HCT116 (cell line): ENCODE data around the gene NAXE. TPM values are rescaled to one million over a fixed set of nuclear protein-coding genes. Genes with fewer than 3 reads are reported as not detected.

ENCODE experiments used
- ATAC-seq: fragments of 200-7000 bp; cut with Tn5 transposase; 2 replicates; pipeline ENCODE4 v1.9.1; 2020; ENCODE audit warnings: mild to moderate bottlenecking, moderate library complexity
- BruUV-seq: library from RNA; stranded (reverse); fragments of 400-500 nt; replicated peaks from 2 replicates; lab custom pipeline; 2021; lab: Mats Ljungman, UMichigan
- CTCF ChIA-PET: fragments of 300-600 bp; sonication (Branson Sonifier 250); formaldehyde crosslinking; loops from one replicate; lab custom pipeline; 2021; ENCODE audit warnings: antibody characterized with exemption; lab: Charles Lee
- POLR2A ChIA-PET: fragments of 300-600, 350-600 bp; sonication (Branson Sonifier 250); formaldehyde crosslinking; loops from one replicate; lab custom pipeline; 2021; ENCODE audit warnings: antibody characterized with exemption; lab: Charles Lee
- RAD21 ChIA-PET, 2 experiments: fragments of 300-600 bp; sonication (Branson Sonifier 250); formaldehyde crosslinking; loops; one replicate each; lab custom pipeline; 2023; ENCODE audit warnings: low total read pairs in 2 of 2; ENCODE audit not compliant: uncharacterized antibody in 2 of 2, unreplicated experiment in 2 of 2, low non-redundant PET in 1 of 2; lab: Charles Lee
- DNase-seq: peaks from one replicate; pipeline ENCODE4 v3.0.0-alpha.2; 2010; ENCODE audit warnings: low read depth, low spot score
- H2AFZ ChIP-seq: fragments of 200-600 bp; shearing (Covaris generic), sonication (generic); 2 replicates; pipeline ENCODE4 v1.6.1; 2017; ENCODE audit warnings: low read depth, mixed run types, mixed read lengths, antibody characterized with exemption, low read length; ENCODE audit not compliant: poor library complexity, severe bottlenecking
- H3K27ac ChIP-seq: 2 replicates; pipeline ENCODE4 v1.5.1; 2012; ENCODE audit warnings: low read depth, low read length
- H3K27me3 ChIP-seq: fragments of 200-600 bp; sonication (generic); 2 replicates; pipeline ENCODE4 v1.6.1; 2016; ENCODE audit warnings: mixed run types, low read length, mixed read lengths; ENCODE audit not compliant: insufficient read depth
- H3K36me3 ChIP-seq, 2 experiments: fragments of 200-500 bp in 1 of 2; fragments of 200-600 bp in 1 of 2; sonication (Bioruptor generic) in 1 of 2; sonication (generic) in 1 of 2; 2 replicates each; pipeline versions ENCODE4 v1.5.1 to v1.6.1; 2014 to 2016; ENCODE audit warnings: low read length in 2 of 2, inconsistent platforms in 1 of 2, mixed read lengths in 1 of 2, mixed run types in 1 of 2; ENCODE audit not compliant: insufficient read depth in 2 of 2, control insufficient read depth in 1 of 2
- H3K4me1 ChIP-seq, 2 experiments: fragments of 200-600 bp in 1 of 2; sonication (generic) in 1 of 2; 2 replicates each; pipeline versions ENCODE4 v1.5.1 to v1.6.1; 2012 to 2017; ENCODE audit warnings: low read length in 2 of 2, inconsistent platforms in 1 of 2, mild to moderate bottlenecking in 1 of 2, mixed read lengths in 1 of 2, mixed run types in 1 of 2, moderate library complexity in 1 of 2; ENCODE audit not compliant: insufficient read depth in 2 of 2, control insufficient read depth in 1 of 2
- H3K4me2 ChIP-seq: fragments of 200-600 bp; sonication (generic); 2 replicates; pipeline ENCODE4 v1.6.1; 2017; ENCODE audit warnings: mixed run types, low read length, mixed read lengths
- H3K4me3 ChIP-seq, 2 experiments: fragments of 200-600 bp in 1 of 2; sonication (generic) in 1 of 2; replicated peaks in 1 of 2; 2 replicates each; pipeline ENCODE4 v1.5.1; 2011 to 2016; ENCODE audit warnings: low read length in 2 of 2, control low read depth in 1 of 2, low read depth in 1 of 2, mild to moderate bottlenecking in 1 of 2, mixed read lengths in 1 of 2, mixed run types in 1 of 2
- H3K79me2 ChIP-seq: fragments of 200-600 bp; sonication (generic); 2 replicates; pipeline ENCODE4 v1.6.1; 2017; ENCODE audit warnings: mild to moderate bottlenecking, mixed run types, low read length, moderate library complexity, mixed read lengths; ENCODE audit not compliant: insufficient read depth
- H3K9ac ChIP-seq: fragments of 200-600 bp; sonication (generic); 2 replicates; pipeline ENCODE4 v1.6.1; 2016; ENCODE audit warnings: low read length, mixed read lengths
- H3K9me2 ChIP-seq: fragments of 200-600 bp; sonication (generic), shearing (Covaris generic); 2 replicates; pipeline ENCODE4 v1.6.1; 2017; ENCODE audit warnings: mixed run types, mild to moderate bottlenecking, moderate library complexity; ENCODE audit not compliant: insufficient read depth
- H3K9me3 ChIP-seq, 2 experiments: fragments of 200-500 bp in 1 of 2; fragments of 200-600 bp in 1 of 2; sonication (Bioruptor generic) in 1 of 2; sonication (generic) in 1 of 2; 2 replicates each; pipeline ENCODE4 v1.6.1; 2014 to 2017; ENCODE audit warnings: low read length in 2 of 2, mixed read lengths in 2 of 2, inconsistent platforms in 1 of 2, low read depth in 1 of 2, mild to moderate bottlenecking in 1 of 2, mixed run types in 1 of 2, moderate library complexity in 1 of 2; ENCODE audit not compliant: control insufficient read depth in 1 of 2, insufficient read depth in 1 of 2
- H4K20me1 ChIP-seq: fragments of 200-600 bp; sonication (generic), shearing (Covaris generic); 2 replicates; pipeline ENCODE4 v1.6.1; 2017; ENCODE audit warnings: mixed run types, mild to moderate bottlenecking, moderate library complexity; ENCODE audit not compliant: insufficient read depth
- CBX3 ChIP-seq: IDR thresholded peaks from 2 replicates; pipeline ENCODE4 v1.6.1; 2012; ENCODE audit warnings: low read depth
- EZH2phosphoT487 ChIP-seq: fragments of 200-600 bp; IDR thresholded peaks from 2 replicates; pipeline ENCODE4 v1.6.1; 2018; ENCODE audit warnings: antibody characterized with exemption, borderline replicate concordance
- FOSL1 ChIP-seq: IDR thresholded peaks from 2 replicates; pipeline ENCODE4 v1.6.1; 2012; ENCODE audit warnings: low read depth
- JUND ChIP-seq: IDR thresholded peaks from 2 replicates; pipeline ENCODE4 v1.6.1; 2012
- MAX ChIP-seq: IDR thresholded peaks from 2 replicates; pipeline ENCODE4 v1.6.1; 2012
- POLR2AphosphoS5 ChIP-seq: IDR thresholded peaks from 2 replicates; pipeline ENCODE4 v1.6.1; 2011; ENCODE audit warnings: mild to moderate bottlenecking, low read depth, low read length, moderate library complexity
- SIN3A ChIP-seq: IDR thresholded peaks from 2 replicates; pipeline ENCODE4 v1.6.1; 2012; ENCODE audit warnings: low read depth
- SP1 ChIP-seq: IDR thresholded peaks from 2 replicates; pipeline ENCODE4 v1.6.1; 2012; ENCODE audit warnings: low read depth
- ZFX ChIP-seq: fragments of 450-650 bp; IDR thresholded peaks from 2 replicates; pipeline ENCODE4 v1.6.1; 2017
- intact Hi-C: fragments of 100-400 bp; cut with micrococcal nuclease; formaldehyde crosslinking; loops from 2 replicates; pipeline ENCODE4 v1.10.0; 2022
- total RNA-seq: library from RNA; stranded (reverse); gene quantifications from one replicate; pipeline ENCODE4 v1.2.1, GENCODE V29; 2021; ENCODE audit not compliant: unreplicated experiment
- TF ChIP-seq, protein P1 (sequence below), 3 experiments: fragments of 200-600 bp in 1 of 3; sonication (generic) in 1 of 3; IDR thresholded peaks in 2 of 3; conservative IDR thresholded peaks in 1 of 3; 2 replicates each; pipeline ENCODE4 v1.5.1; 2012 to 2017; ENCODE audit warnings: low read depth in 2 of 3, low read length in 2 of 3, antibody characterized with exemption in 1 of 3, borderline replicate concordance in 1 of 3, control low read depth in 1 of 3, mild to moderate bottlenecking in 1 of 3, mixed read lengths in 1 of 3, mixed run types in 1 of 3, moderate library complexity in 1 of 3; ENCODE audit not compliant: insufficient read depth in 1 of 3

The NAXE gene
- total RNA-seq, 1 experiment from 2014 or later: 139 TPM

- Histone ChIP-seq H2AFZ (no peak overlapping the region), H3K4me2 (no peak overlapping the region), H3K27ac (no peak overlapping the region), H3K4me3 (no peak overlapping the region), H3K9me3 (no peaks in the 10 kb centered on the region), H3K36me3 (peaks cover 8 to 13% of the 10 kb centered on the region in 2 experiments; a peak in 3 of 4 replicates), H3K4me1 (no peaks in the 10 kb centered on the region), H3K9ac (no peak overlapping the region), H3K79me2 (no peaks in the 10 kb centered on the region), H3K27me3 (no peaks in the 10 kb centered on the region), H3K9me2 (no peaks in the 10 kb centered on the region), H4K20me1 (no peaks in the 10 kb centered on the region)
- DNase-seq (no peak), ATAC-seq (no peak)
- POLR2A ChIA-PET: no interaction called here
- TF ChIP-seq ZFX (no peak), MAX (no peak), SP1 (no peak), POLR2AphosphoS5 (no peak), EZH2phosphoT487 (no peak)
- TF ChIP-seq, protein P1, sequence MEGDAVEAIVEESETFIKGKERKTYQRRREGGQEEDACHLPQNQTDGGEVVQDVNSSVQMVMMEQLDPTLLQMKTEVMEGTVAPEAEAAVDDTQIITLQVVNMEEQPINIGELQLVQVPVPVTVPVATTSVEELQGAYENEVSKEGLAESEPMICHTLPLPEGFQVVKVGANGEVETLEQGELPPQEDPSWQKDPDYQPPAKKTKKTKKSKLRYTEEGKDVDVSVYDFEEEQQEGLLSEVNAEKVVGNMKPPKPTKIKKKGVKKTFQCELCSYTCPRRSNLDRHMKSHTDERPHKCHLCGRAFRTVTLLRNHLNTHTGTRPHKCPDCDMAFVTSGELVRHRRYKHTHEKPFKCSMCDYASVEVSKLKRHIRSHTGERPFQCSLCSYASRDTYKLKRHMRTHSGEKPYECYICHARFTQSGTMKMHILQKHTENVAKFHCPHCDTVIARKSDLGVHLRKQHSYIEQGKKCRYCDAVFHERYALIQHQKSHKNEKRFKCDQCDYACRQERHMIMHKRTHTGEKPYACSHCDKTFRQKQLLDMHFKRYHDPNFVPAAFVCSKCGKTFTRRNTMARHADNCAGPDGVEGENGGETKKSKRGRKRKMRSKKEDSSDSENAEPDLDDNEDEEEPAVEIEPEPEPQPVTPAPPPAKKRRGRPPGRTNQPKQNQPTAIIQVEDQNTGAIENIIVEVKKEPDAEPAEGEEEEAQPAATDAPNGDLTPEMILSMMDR (IDR thresholded peaks at IDR 0.05 in 2 of 3, conservative IDR thresholded peaks at IDR 0.05 in 1 of 3; ENCODE audit: borderline replicate concordance in 1 of 3, insufficient read depth in 1 of 3, low read depth in 2 of 3, low read length in 2 of 3): no peak
- BruUV-seq: no TSS peak
- intact Hi-C loops: no loop called here
- RAD21 ChIA-PET: no interaction called here
- CTCF ChIA-PET: no interaction called here
Measured at GRCh38 chr1:156544592-156545102, 46.9 kb upstream of the NAXE start.

DNA sequence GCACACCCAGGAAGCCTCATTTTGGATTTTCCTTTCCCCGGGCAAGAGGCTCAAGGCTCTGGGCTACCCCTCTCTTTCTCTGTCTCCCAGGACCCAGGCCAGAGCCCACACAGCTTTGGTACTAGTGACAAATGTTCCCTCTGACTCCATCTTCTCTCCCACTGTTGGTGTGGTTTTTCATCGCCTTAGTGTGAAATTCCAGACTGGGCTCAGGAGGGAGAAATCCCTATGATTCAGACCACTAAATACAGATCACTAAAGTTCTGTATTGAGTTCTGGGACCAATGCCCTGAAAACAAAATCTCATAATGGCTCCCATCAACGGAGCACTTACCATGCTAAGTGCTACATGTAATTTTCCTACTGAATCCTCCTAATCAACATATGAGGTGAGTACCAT, 45.3 kb upstream of the NAXE start:
- TF ChIP-seq POLR2AphosphoS5 (no peak), FOSL1 (no peak), SP1 (no peak), MAX (no peak), SIN3A (no peak), CBX3 (no peak), JUND (no peak)
- TF ChIP-seq, protein P1 (IDR thresholded peaks at IDR 0.05 in 2 of 3, conservative IDR thresholded peaks at IDR 0.05 in 1 of 3; ENCODE audit: borderline replicate concordance in 1 of 3, insufficient read depth in 1 of 3, low read depth in 2 of 3, low read length in 2 of 3): no peak
- ChIA-PET RAD21 (no interaction called here), CTCF (no interaction called here), POLR2A (no interaction called here)
- H3K79me2 ChIP-seq: no peaks in the 10 kb centered on the region
- H3K4me3 ChIP-seq: no peak overlapping the region
- no peaks in the 10 kb centered on the region for H3K9me2 ChIP-seq
- no peak overlapping the region for H3K9ac ChIP-seq
- peaks cover 0 to 8% of the 10 kb centered on the region in 2 experiments; a peak in 3 of 4 replicates for H3K36me3 ChIP-seq
- no peak for ATAC-seq
- intact Hi-C loops: no loop called here
- H3K4me1 ChIP-seq: peaks cover 0 to under 1% of the 10 kb centered on the region in 2 experiments; a peak in 1 of 4 replicates
- no peaks in the 10 kb centered on the region for H3K9me3 ChIP-seq
- no peak overlapping the region for H3K4me2 ChIP-seq
- no peak overlapping the region for H3K27ac ChIP-seq
- no TSS peak for BruUV-seq
- DNase-seq: no peak
- H3K27me3 ChIP-seq: no peaks in the 10 kb centered on the region
- no peaks in the 10 kb centered on the region for H4K20me1 ChIP-seq
- no peak overlapping the region for H2AFZ ChIP-seq
